Measurements from ENCODE around the gene SKA1.
"Not testable (repeated sequence)": the region's sequence is repeated elsewhere in the genome, so short reads cannot be mapped to it uniquely, and the experiment has no call there.

The SKA1 gene

DNA sequence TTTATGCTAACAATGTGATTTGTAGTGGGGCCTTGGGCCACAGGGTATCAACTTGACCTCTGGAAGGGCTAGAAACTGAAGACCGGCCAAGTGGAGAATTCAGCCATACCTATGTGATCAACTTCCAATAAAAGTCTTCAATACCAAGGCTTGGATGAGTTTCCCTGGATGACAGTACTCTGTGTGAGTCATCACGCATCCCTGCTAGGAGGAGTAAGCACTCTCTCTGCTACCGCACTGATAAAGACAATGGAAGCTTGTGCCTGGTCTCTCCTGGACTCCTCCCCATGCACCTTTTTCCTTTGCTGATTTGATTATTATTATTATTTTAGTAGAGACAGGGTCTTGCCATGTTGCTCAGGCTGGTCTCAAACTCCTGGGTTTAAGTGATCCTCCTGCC is 58.1 kb downstream of the SKA1 start:
- DNase-seq, result no peak

DNA sequence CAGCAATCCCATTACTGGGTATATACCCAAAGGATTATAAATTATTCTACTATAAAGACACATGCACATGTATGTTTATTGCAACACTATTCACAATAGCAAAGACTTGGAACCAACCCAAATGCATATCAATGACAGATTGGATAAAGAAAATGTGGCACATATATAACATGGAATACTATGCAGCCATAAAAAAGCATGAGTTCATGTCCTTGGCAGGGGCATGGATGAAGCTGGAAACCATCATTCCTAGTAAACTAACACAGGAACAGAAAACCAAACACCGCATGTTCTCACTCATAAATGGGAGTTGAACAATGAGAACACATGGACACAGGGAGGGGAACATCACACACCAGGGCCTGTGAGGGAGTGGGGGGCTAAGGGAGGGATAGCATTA is 61.9 kb downstream of the SKA1 start:
- not testable (repeated sequence) for DNase-seq

GRCh38 chr18:50439460-50440015 is 64.7 kb downstream of the SKA1 start:
- no peak for DNase-seq

GRCh38 chr18:50441016-50441415 is 66.2 kb downstream of the SKA1 start:
- DNase-seq, result no peak

DNA sequence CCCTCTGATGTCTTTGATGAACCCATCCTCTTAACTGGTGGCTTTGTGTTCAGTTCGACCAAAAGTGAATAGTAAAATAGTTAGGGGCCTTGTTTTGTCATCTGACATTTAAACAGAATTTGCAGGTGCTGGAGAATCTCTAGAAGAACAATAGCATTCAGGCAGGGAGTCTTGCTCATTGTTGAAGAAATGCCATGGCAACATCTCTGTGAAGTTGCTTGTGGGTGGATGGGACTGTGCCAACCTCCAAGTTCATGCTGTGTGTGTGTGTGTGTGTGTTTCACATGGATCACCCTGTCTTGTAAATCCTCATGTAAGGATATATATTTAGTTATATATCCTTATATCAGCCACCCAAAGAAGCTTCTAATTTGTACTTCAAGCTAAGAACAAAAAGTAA is 66.7 kb downstream of the SKA1 start:
- DNase-seq, result no peak
